GM19099 (cell line): ENCODE measurements around the gene NUP88.

Experiments
- POLR2A ChIP-seq: IDR thresholded peaks from 3 replicates; pipeline ENCODE4 v1.6.1; 2011; ENCODE audit warnings: low read depth; ENCODE audit not compliant: insufficient read length; ENCODE audit errors: extremely low read depth

The NUP88 gene

DNA sequence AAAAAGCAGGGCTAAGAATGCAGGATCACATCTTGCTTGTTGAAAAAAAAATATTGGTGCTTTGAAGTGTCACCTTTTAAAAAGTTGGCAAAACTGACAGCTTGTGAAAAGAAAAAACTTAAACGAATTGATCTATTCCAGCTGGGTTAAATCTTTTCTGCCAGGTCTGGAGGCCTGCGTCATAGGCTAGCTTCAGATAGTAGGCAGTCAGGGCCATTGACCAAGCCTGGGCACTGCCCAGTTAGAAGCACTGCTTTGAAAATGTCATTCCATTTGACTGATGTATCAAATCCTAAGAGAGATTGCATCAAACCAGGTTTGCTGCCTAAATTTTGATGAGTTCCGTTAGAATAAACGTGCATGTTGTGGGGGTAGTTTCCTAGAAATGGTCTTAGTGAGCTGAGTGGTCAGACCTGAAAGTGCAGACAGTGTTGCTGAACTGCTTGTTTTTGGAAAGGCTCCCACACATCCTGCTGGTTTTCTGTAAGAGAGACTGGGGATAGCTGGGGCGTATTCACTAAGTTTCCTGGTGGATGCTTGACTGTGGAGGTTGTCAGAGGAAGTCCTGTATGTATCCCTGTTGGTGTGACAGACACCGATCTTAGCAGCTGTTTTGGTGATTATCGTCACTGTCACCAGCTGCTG lies 38.8 kb downstream of the NUP88 start:
- no peak for TF ChIP-seq POLR2A

DNA sequence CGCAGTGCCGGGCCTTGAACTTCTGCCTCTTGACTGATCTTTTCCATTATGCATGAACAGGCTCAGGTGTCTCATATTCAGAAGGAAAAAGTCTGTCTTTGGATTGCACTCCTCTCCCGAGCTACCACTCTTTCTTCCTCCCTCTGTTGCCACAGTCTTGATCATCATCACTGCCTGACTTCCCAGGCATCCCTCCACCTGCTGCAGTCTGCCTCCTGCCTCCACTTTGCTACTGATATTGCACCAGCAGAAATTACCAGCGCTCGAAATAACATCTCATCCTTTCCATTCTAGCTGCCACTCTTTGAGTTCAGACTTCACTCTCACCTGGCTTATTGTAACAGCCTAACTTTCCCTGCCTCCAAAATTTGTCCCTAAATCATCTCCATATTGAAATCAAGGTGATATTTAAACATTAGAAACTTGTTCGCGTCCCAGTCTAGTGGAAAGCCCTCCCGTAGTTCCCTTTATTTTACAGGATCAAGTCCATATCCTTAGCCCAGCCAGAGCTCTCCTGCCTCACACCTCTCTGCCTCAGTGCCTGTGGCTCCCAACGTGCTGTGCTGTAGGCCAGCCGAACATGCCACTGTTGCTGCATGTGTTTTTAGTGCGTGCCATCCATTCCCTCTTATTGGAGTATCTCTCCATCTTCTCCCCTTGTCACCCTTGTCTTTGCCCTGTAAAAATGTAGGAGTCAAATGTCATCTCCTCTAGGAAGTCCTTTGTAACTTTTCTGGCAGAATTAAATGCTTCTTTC lies 39.9 kb downstream of the NUP88 start:
- TF ChIP-seq POLR2A, result no peak

DNA sequence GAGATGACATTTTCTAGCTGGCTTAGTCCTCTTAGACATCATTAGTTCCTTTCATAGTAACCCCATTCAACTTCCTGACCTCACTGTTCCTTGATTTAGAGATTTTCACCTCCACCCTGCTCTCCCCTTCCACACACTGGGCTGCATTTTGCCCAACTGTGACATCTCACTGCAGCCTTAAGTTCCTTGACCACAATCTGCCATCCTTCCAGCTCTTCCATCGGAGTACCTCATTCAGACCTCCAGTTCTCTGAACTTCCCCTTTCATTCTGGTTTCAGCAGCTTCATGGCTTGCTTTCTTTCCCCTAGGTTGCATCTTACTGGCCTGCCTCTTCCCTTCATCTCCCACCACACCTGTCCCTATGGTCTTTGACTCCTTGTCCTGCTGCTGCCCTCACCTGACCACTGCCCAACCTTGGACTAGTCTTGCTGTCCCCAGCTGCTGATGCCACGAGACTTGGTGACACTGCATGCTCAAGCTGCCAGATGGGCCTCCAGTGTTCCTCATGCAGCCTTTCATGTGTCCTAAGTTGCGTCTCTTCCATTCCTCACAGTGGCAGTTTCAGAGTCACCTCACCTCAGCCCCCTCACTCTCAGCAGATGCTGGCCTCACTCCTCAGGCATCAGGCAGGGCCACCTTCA lies 40.8 kb downstream of the NUP88 start:
- peak; percentile 15 for TF ChIP-seq POLR2A

DNA sequence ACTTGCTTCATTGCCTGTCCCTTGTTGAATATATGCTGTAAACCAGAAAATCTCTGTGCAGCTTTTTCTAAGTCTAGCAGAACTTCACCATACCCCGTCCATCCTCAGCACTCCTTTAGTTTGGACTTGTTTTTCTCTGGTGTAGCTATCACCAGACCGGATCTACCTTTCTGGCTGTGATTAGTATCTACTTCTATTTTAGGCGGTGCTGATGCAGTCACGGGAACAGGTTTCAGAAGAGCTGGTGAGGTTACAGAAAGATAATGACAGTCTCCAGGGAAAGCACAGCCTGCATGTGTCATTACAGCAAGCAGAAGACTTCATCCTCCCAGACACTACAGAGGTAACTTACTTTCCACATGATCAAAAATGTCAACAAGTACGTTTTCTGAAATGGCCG lies 46.4 kb downstream of the NUP88 start:
- TF ChIP-seq POLR2A, result no peak

DNA sequence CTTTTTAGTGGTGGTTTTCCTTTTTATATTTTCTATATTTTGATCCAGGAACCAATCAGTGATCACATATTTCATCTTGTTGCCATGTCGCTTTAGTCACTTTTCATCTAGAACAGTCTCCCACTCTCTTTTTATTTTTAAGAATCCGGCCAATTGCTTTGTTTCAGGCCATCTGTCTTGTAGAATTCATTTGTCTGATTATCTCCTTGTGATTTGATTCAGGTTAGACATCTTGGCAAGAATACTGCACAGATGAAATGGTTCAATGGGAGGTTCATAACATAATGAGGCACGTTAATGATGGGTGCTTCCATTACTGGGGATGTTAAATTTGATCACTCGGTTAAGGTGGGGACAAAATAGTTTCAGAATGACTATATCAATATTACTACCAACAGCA lies 49.1 kb downstream of the NUP88 start:
- no peak for TF ChIP-seq POLR2A

DNA sequence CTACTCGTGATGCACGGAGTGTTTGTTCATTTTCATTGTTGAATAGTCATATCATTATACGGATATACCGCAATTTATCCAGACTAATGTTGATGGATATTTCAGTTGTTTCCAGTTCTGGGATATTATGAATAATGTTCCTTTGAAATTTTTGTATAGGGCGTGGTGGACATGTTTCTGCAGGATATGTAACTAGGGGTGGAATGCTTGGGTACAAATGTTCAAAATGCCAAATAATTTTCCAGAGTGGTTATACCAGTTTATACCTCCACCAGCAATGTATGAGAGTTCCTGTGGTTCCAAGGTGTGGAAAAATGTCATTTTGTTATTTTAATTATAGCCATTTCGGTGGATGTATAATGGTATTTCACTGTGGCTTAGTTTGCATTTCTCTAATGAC lies 53.6 kb downstream of the NUP88 start:
- TF ChIP-seq POLR2A, result no peak

DNA sequence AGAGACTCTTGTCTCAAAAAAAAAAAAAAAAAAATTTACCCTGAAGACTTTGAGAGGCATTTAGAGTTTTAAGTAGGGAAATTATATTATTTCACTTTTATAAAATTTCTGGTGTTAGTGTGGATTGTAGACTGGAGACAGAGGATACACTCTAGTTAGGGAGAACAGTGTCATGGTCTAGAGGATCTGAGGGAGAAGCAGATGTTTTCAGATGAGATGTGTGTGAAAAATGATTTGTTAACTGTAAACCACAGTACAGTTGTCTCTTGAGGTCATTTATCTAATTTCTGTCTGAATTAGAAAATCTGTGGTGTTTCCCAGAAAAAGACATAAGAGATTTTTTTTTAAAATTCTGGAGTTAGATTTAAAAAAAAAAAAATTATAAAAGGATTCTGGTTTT lies 54.8 kb downstream of the NUP88 start:
- TF ChIP-seq POLR2A, result no peak

DNA sequence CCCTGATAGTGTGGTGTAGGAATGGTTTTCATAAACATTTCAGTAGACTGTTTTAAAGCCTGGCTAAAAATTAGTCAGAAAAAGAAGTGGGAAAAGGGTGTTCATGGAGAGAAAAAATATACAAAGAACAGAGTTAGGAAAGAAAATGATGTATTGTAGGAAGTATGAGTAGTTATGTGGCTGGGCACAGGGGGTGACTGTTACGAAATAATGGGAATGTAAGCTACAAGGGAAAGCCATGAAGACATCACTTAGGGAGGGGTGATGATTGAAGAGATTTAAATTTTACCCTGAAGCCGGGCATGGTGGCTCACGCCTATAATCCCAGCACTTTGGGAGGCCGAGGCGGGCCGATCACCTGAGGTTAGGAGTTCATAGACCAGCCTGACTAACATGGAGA lies 55.3 kb downstream of the NUP88 start:
- TF ChIP-seq POLR2A, result no peak

DNA sequence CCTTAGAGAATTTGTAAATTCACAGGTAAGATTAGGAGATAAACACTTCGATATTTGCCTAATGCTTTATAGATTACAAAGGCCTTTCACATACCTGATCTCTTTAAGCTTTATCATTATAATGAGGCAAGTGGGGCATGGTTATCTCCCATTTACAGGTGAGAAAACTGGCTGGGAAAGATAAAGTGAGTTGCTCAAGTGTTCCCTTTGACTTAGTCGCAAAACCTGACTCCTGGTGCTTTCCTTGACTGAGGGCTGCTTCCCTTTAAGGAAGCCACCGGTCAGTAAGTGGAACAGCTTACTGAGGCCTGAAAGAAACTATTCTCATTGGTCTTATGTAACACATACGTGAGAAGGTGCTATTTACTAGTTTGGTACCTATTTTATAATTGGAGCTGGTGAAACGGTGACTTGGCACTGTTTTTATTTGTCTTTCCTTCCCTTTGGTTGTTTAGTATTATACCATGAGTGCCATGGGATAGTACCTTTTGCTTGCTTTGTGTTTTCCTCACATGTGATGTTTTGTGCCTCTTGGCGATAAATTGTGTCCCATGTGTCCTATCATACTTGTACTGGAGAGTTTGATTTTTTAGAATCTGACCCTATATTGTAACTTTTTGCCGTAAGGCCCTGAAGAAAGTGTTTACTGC lies 57.2 kb downstream of the NUP88 start:
- no peak for TF ChIP-seq POLR2A

DNA sequence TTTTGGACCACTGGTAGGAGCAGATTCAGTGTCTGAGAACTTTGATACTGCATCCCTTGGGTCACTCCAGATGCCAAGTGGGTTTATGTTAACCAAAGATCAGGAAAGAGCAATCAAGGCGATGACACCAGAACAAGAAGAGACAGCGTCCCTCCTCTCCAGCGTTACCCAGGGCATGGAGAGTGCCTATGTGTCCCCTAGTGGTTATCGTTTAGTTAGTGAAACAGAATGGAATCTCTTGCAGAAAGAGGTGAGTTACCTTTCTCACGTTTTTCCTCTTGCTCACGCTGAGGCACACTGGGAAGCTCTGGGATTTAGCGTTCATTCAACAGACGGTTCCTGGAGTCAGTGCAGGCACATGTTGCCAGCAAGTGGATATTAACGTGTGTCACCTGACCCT lies 58.0 kb downstream of the NUP88 start:
- no peak for TF ChIP-seq POLR2A

DNA sequence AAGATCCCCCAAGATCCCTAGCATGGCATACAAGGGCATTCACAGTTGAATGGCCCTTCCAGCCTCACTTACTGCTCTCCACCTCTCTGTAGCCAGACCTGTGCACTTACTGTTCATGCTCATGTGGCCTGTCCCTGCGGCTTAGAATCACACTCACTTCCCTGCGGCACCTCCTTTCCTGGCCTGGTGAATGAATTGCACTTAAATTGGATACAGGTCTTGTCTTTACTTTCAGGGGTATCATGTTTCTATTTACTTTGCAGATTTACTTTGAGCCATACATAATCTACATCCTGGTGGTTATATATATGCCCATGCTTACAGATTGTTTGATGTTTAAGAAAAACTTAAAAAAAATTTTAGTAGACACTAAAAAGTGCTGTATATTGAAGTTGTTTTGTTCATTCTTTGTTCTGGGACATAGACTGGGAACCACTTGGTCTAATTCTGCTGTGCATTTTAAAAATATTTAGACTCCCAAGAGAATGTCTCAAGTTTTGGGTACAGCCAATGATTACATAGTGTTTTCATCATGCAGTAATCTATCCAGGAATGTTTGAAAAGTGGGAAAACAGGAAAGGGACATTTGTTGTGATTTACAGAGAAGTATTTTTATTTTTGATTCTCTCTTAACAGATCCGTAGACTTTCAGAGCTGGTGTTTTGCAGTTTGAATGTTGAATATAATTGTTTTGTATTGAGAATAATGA lies 63.9 kb downstream of the NUP88 start:
- no peak for TF ChIP-seq POLR2A

DNA sequence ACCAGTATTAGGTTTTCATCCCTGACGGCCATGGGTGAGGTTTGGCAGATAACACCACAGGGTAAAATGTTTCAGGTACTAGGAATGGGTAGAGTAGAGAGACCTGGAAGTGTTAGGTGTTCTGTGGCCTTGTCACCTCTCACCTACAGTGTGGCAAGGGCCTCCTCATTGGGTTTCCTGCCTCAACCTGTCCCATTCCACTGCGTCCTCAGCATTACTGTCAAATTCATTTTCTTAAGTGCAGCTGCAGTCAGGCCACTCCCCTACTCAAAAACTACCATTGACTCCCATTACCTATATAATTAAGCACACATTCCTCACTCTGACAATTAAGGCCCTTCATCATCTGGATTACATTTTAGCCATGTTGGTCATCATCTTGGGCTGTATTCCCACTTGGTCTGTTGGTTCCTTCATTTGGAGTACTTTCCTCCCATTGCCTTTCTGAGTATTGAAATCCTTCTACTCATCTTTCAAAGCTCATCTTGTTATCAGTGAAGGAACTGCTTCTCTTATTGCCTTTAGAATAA lies 64.5 kb downstream of the NUP88 start:
- TF ChIP-seq POLR2A, result no peak

DNA sequence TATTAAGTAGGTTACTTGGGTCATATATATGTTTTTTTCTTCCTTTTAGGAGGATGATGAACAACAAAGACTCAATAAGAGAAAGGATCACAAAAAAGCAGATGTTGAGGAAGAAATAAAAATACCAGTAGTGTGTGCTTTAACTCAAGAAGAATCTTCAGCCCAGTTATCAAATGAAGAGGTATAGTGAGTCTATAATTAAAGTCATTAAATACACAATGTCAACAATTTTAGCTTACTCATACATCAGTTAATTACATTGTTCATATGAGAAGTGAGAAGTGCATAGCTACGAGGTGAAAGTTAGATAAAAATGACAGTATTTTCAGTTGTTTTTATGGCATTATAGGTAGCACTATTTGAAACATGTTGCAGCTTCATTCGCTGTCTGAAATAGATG lies 65.2 kb downstream of the NUP88 start:
- no peak for TF ChIP-seq POLR2A

DNA sequence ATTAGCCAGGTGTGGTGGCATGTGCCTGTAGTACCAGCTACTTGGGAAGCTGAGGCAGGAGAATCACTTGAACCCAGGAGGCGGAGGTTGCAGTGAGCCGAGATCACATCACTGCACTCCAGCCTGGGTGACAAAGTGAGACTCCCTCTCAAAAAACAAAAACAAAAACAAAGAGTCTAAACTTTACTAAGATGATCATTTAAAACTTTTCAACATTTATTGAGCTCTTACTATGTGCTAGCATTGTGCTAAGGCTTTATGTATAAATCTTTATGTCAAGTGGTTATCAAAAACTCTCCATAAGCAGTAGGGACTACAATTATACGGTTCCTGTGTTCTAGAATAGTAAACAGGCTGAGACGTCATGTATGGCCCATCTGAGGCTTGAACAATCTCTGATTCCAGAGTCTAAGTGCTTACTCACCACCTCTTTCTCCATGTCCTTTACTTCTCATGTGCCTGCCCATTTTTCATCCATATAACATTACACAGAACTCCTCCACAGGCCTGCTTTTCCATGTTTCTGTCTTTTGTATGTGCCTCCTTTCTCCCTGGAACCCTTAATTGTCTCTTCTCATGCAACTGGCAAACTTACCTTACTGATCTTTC lies 66.7 kb downstream of the NUP88 start:
- no peak for TF ChIP-seq POLR2A

DNA sequence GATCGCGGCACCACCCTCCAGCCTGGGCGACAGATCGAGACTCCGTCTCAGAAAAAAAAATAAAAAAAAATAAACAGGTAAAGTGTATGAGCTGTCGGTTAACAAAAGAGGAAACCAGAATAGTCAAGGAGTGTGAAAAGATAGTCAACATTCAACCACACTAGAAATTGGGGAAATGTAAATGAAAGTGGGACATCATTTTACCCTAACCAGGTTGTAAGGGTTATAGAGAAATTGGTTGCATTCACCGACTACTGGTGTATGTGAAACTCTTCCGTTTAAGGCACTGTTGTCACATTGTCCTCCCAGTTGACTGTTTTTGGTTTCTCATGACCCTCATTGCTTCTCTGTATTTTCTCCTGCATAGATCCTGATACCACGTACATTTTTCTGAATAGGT lies 74.5 kb downstream of the NUP88 start:
- no peak for TF ChIP-seq POLR2A
